NCI-H146 treated with DMSO at 0.1 percent for 48 hours (cell line): ENCODE results near the gene NFIX.

Experiments
- DNase-seq: peaks from one replicate; lab custom pipeline; 2025; ENCODE audit not compliant: unreplicated experiment; lab: John Stamatoyannopoulos, UW

Gene NFIX

GRCh38 chr19:13006431-13007281 lies 11.4 kb downstream of the NFIX start:
- no peak for DNase-seq

DNA sequence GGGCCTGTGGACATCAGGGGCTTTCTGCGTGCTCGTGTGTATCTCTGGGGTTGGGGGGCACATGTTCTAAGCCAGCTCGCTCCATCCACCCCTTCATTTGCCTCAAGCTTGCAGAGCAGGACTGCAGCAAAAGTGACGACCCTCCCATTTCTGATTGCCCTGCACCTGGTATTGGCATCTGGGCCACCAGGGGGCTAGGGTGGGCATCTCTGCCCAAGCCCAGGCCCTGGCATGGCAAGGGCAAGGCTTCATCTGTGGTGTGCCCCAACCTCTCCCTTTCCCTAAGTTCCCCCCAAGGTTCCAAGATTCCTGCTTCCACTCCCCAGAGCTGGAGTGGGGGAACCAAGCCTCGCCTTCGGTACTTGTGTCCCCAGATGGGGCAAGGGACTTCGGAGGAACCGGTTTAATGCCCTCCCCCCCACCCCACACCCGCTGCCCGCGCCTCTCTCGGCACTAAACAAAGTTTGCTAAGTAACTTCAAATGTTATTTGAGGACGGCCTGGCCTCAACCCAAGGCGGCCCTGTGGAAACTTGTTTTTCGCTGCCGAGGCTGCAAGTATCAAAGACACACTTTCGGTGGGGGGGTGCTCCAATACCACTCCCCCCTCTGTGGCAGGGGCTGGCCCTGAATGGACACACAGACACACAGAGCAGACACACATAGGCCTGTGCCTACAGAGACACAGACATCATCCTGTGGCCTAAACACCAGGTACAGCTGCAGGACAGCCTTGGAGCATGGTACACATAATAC lies 12.2 kb downstream of the NFIX start:
- no peak for DNase-seq

GRCh38 chr19:13008926-13009787 lies 13.9 kb downstream of the NFIX start:
- DNase-seq: no peak

DNA sequence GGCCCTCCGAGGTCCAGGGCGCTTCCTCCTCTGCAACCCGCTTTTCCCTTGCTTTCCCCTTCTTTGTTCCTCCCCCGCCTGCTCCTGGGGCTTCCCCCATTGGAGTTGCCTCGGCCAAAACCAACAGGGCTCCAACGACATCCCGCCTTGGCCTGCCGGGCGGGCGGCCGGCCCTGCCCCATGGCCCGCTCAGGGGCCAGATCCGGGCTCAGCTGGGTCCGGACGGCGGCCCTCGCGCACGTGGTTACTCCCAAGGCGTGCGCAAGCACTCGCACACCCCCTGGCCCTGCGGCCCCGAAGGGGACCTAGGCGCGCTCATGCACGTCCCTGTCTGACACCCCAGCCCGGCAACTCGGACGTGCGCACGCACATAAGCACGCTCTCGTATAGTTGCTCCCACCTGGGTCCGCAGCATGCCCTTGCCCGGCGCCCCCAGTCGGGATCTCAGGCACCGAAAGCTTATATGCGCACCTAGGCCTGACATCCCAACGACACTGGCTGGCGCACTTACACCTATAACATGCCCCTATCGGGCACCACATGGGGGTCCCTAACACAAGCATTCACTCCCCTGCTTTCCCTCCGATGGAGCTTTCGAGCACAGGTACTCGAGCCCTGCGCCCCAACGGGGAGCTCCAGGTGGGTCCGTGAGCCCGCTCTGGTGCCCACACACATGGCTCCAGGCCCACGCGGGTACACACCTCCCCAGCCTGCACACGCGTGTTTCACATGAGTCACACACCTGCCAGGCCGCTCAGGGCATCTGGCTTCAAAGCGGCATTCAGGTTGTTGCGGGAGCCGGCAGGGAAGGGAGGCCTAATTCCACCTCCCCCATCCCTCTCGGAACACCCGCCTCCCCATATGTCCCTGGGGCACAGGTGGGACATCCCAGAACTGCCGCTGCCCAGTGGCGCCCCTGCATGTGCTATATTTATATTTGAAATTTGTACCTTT lies 15.0 kb downstream of the NFIX start:
- DNase-seq: no peak

DNA sequence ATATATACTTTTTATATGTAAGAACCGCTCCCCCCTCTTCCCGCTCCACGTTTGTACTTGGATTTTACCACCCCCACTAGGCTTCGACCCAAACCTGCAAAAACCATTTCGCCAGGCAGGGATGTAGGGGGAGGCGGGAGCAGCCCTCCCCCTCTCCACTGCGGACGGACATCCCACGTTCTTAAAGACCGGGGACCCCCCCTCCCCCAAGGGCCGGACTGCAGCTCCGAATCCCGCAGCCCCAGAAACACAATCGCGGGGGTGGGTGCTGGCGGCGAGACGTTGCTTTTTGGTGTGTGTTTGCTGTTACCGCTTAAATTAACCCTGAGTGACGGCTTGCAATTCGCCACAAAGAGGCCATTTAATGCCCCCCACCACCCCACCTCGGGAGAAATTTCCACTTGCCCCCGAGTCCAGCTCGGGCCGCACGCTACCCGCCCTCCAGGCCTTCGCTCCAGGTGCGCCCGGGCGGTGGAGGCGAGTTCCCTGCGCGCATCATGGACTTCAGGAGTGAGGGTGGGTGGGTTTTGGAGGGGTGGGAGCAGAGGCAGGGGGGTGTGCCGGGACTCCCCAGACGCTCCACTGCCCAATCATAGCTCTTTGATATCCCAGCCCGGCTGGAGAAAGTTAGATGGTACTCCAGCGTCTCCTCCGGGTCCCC lies 15.8 kb downstream of the NFIX start:
- no peak for DNase-seq

GRCh38 chr19:13011653-13012389 lies 16.5 kb downstream of the NFIX start:
- DNase-seq: no peak

GRCh38 chr19:13012390-13012689 lies 17.1 kb downstream of the NFIX start:
- no peak for DNase-seq

GRCh38 chr19:13012690-13013608 lies 17.7 kb downstream of the NFIX start:
- no peak for DNase-seq

- DNase-seq: no peak
Measured at GRCh38 chr19:13013649-13014048, 18.4 kb downstream of the NFIX start.

DNA sequence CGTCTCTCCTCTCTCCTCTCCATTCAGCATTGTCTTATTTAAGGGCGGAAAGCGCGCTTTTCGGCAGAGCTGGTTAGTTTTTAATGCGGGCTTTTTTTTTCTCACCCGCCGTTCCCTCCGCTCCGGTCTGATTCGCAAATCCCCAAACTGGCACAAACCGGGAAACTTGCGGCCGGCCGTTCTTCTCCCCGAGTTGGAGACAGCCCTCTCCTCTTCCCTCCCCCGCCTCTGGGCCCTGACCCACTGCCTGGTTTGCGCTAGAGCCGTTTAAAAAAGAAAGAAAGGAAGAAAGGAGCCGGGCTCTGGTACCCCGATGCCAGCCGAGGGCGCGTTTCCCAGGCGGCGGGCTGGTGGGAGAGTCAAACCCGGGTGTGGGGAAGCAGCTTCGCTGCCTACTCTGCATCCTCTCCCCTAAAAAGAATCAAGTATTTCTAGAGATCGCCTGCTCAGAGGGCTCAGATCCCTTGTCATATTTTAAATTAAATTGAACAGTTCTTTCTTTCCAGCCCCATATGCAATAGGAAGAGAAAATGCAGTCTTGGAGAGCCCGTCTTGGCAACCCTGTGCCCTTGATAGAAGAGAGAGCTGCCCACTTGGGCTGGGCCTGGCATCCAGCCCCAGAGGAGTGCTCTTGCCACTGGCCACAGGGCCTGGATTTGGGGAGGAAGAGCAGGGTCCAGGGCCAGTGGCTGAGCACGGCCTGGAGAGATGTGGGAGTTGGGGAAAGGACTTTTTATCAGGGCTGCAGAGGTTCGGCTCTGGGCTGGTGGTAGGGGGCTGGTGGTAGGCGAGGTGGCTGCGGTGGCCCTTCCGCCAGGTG lies 19.0 kb downstream of the NFIX start:
- no peak for DNase-seq

GRCh38 chr19:13014921-13015280 lies 19.6 kb downstream of the NFIX start:
- DNase-seq: no peak

GRCh38 chr19:13015361-13016223 lies 20.3 kb downstream of the NFIX start:
- no peak for DNase-seq

GRCh38 chr19:13016245-13016627 lies 21.0 kb downstream of the NFIX start:
- DNase-seq: no peak

- no peak for DNase-seq
Measured at GRCh38 chr19:13016628-13017305, 21.5 kb downstream of the NFIX start.

- no peak for DNase-seq
Measured at GRCh38 chr19:13017306-13018034, 22.2 kb downstream of the NFIX start.
